Stimulated activated CD8-positive, alpha-beta memory T cell treated with anti-CD3 and anti-CD28 coated beads, Interleukin-15, amount 100 ng/mL, for 48 hours (primary cell): ENCODE measurements around the gene USPL1.

Source experiments
- DNase-seq, 2 donors: peaks; one replicate each; pipeline ENCODE4 v3.0.0-alpha.2; 2020; ENCODE audit warnings: low read depth in 2 of 2

Gene USPL1

DNA sequence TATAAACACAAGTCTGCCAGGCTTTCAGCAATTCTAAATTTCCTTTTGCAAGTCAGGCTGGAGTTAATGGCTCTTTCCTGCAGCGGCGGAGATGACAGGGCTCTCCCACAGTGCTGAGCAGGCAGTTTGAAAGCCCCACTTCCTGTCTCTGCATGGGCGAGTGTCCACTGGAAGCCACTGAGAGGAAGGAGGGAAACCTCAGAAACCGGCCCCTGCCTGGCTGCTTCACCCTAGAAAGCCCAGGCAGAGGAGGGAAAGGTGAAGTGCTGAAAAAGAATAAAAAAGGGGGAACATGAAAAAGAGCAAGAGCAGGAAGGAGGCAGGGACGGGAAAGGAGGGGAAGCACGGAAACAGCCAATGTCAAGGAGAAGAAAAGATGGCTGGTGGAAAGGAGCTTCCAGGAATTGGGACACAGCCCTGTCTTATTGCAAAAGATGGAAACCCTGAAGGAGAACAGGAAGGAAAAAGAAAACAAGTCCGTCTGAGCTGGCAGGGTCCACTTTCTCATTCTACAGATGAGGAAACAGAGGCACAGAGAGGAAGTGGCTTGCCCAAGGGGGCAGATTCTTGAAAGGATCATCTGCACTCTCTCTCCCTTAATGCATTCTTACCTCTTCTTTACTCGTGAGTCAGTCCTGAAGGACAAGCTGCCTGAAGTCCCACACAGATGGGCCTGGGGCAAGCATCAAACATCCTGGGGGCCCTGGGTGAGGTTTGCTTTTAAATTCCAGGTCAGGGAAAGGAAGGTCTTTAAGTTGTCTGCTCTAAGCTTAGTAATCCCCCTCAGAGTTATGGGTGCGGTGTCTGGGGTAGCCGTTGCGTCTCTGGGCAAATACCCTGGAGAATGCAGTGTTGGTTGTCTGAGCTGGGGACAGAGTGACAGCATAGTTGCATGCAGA lies 78.8 kb downstream of the USPL1 start:
- no peak for DNase-seq

DNA sequence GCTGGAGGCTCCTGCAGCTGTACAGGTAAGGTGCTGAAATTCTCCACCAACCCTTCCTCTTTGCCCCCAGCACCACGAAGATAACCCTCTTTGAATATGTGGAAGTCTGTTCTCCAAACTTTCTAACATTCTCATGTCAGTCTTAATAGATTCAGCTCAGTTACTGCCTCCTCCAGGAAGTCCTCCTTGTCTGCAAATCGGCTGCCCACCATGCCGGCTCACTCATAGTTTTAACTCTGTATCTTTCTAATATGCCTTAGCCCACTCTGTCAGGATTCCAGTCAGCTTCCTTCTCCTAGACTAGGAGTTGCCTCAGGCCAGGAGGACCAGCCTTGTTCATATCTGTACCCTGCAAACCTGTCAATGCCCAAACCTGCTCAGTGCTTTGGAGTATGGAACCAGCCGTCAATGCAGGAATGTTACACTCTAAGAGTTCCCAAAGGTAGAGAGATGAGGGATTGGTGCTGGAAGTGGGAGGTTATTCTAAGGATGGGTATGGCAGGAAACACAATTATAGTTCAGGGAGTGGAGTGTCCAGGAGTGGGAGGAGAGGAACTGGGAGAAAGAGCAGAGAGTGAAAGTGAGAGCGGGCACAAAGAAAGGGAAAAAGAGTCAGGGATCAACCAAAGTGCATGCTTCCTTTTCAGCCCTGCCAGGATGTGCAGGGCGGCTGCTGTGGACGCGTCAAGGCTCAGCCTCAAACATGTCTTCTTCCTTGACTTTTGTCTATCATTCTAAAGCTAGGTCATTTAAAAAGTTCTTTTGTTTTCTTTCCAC lies 79.6 kb downstream of the USPL1 start:
- DNase-seq = no peak

DNA sequence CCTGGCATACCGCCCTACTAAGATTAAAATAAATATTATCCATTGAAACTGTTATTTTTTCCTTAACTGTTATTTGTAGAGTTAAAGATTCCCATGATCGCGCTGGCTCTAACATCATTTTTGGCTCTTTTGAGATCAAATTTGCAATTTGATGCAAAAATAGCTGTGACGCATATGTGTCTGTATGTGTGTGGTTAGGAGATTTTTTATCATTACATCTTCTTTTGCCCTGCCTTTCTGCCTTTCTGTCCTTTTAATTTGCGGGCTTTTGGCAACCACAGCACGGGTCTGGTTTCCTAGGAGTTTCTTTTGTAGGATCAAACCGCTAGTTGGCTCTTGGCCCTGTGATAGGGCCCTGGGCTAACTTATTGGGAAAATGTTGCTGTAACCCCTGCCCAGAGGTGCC lies 80.3 kb downstream of the USPL1 start:
- DNase-seq = no peak

DNA sequence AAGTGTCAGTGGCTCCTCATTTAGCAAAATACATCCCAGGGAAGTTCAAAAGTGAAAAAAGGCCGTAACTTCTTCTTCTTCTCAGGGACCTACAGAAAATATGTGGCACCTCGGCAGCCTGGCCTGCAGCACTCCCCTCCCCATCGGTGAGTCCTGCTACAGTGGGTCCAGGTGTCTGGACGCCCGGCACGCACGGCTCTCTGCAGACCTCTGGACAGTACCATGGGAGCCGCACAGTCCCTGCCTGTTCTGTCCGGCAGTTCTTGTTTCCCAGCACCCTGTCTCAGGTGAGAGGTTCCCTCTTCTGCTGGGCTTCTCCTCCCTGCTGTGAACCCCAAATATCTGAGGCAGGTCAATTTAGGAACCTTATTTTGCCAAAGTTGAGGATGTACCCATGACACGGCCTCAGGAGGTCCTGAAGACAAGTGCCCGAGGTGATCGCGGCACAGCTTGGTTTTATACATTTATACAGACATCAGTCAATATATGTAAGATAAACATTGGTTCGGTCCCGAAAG lies 80.8 kb downstream of the USPL1 start:
- DNase-seq = no peak

DNA sequence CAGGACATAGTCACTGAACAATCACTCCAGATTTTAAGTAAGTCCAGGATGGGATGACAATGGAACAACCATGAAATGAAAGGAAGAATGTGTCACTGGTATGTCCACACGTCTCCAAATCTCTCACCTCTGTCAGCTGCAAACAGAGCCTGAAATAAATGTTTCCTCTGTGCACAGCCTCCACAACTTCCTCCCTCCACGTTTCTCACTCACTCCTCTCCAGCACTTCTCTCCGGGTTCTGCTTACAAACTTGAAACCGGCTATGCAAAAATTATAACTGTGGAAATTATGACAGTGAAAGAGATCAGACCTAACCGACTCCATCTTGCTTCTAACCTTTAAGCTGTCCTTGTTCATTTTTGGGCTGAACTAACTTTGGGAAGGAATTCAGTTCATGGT lies 82.6 kb downstream of the USPL1 start:
- DNase-seq = no peak

DNA sequence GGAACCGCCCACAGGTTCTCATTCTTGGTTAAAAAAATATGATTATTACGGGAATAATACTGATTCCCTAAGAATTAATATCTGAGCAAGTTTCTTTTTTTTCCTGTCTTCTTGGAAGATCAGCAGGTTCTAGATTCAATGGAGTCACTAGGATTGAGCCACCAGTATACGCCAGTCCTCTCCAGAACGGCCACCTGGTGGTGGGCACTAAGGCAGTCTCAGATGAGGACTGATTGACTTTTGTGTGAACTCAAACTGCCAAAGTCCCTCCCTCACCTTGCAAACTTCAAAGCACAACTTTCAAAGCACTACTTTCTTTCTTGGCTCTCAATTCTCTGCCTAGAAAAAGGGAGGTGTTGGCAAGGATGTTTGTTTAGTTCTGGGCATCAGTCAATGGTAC lies 84.3 kb downstream of the USPL1 start:
- DNase-seq = no peak

DNA sequence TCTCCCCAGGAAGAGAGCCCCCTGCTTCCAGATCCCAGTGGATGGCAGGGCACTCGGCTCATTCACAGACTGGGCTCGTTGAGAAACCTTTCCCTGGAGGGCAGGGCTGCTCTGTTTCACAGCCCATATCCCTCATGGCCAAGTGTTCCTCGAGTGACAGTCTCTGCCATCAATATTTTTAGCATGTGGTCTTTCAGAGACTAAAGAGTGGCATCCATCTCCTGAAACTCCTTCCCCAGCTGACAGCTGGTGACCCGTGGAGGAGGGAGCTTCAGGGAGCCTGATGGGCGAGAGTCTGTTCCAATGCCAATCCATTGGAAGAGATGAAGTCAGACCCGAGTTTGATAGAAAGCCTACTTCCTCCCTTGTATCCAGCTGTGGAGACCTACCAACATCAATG lies 86.9 kb downstream of the USPL1 start:
- DNase-seq = no peak

DNA sequence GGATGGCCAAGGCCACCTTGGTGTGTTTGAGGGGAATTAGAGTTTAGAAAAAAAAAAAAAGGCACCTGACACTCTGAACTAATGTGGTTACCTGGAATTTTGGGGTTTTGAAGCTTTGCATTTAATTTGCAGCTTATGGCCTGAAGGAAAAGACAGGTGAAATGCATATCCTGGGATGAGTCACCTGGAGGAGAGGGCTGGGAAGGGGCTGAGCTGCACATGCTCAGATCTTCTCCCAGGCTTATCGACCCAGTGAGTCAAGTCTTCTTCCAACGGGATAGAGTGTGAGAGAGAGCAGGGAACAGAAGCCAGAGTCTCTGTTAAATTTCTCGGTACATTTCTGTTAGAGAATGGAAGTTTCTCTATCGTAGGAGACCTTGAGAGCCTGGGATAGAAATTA lies 88.0 kb downstream of the USPL1 start:
- DNase-seq = no peak

DNA sequence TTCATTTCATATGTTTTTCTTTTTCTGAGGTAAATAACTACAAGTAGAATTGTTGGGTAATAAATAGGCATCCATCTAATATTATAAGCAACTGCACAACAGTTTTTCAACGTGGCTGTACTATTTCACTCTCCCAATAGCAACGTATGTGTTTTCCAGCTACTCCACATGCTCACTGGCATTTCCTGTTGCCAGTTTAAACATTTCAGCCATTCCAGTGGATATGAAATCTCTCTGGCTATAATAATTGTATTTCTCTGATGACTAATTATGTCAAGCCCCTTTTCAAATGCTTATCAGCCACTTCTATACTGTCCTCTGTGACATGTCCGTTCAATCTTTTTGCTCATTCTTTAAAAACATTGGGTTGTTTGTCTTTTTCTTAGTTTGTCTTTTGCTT lies 90.8 kb downstream of the USPL1 start:
- no peak for DNase-seq
